H9 (cell line): ENCODE results near the gene OPA3. TPM values are rescaled to one million over a fixed set of nuclear protein-coding genes. Genes with fewer than 3 reads are reported as not detected.

Experiments used
- DNase-seq: peaks from one replicate; pipeline ENCODE4 v3.0.0-alpha.2; 2017
- H2AFZ ChIP-seq: one replicate; pipeline ENCODE4 v1.6.1; 2013; ENCODE audit warnings: mild to moderate bottlenecking, low read length, control low read depth, moderate library complexity
- H2AK5ac ChIP-seq: 2 replicates; pipeline ENCODE4 v1.6.1; 2013; ENCODE audit warnings: low read length, control low read depth, mixed read lengths; ENCODE audit not compliant: insufficient read length
- H2BK120ac ChIP-seq: one replicate; pipeline ENCODE4 v1.6.1; 2013; ENCODE audit warnings: low read depth, mild to moderate bottlenecking, low read length, control low read depth, inconsistent platforms; ENCODE audit not compliant: poor library complexity, severe bottlenecking
- H2BK12ac ChIP-seq: 2 replicates; pipeline ENCODE4 v1.6.1; 2013; ENCODE audit warnings: low read length, control low read depth, mixed read lengths, low read depth; ENCODE audit not compliant: insufficient read length
- H2BK15ac ChIP-seq: 2 replicates; pipeline ENCODE4 v1.6.1; 2013; ENCODE audit warnings: low read depth, low read length, control low read depth
- H2BK20ac ChIP-seq: one replicate; pipeline ENCODE4 v1.6.1; 2013; ENCODE audit warnings: low read depth, mild to moderate bottlenecking, low read length, control low read depth, inconsistent platforms; ENCODE audit not compliant: poor library complexity, severe bottlenecking
- H2BK5ac ChIP-seq: 2 replicates; pipeline ENCODE4 v1.6.1; 2013; ENCODE audit warnings: low read length, control low read depth, mixed read lengths; ENCODE audit not compliant: insufficient read length
- H3K14ac ChIP-seq: 2 replicates; pipeline ENCODE4 v1.6.1; 2013; ENCODE audit warnings: low read length, control low read depth; ENCODE audit not compliant: insufficient read depth
- H3K18ac ChIP-seq: 2 replicates; pipeline ENCODE4 v1.6.1; 2013; ENCODE audit warnings: low read depth, mild to moderate bottlenecking, mixed read lengths, low read length, control low read depth; ENCODE audit not compliant: insufficient read length
- H3K23ac ChIP-seq: 2 replicates; pipeline ENCODE4 v1.6.1; 2013; ENCODE audit warnings: low read length, control low read depth, mixed read lengths, low read depth; ENCODE audit not compliant: insufficient read length
- H3K23me2 ChIP-seq: 2 replicates; pipeline ENCODE4 v1.6.1; 2013; ENCODE audit warnings: low read depth, mild to moderate bottlenecking, mixed read lengths, low read length, control low read depth; ENCODE audit not compliant: insufficient read length, poor library complexity, severe bottlenecking
- H3K27ac ChIP-seq: 2 replicates; pipeline ENCODE4 v1.5.1; 2013; ENCODE audit warnings: low read length, control low read depth, mixed read lengths, low read depth; ENCODE audit not compliant: insufficient read length
- H3K27me3 ChIP-seq: 2 replicates; pipeline ENCODE4 v1.6.1; 2013; ENCODE audit warnings: low read length, control low read depth, inconsistent platforms; ENCODE audit not compliant: insufficient read depth
- H3K4ac ChIP-seq: 2 replicates; pipeline ENCODE4 v1.6.1; 2013; ENCODE audit warnings: low read depth, mild to moderate bottlenecking, control low read depth, inconsistent platforms, low read length, moderate library complexity
- H3K4me1 ChIP-seq: 2 replicates; pipeline ENCODE4 v1.6.1; 2013; ENCODE audit warnings: low read length, control low read depth, inconsistent platforms; ENCODE audit not compliant: insufficient read depth
- H3K4me2 ChIP-seq: 2 replicates; pipeline ENCODE4 v1.6.1; 2013; ENCODE audit warnings: low read length, control low read depth, mixed read lengths; ENCODE audit not compliant: insufficient read length, insufficient read depth
- H3K56ac ChIP-seq: 2 replicates; pipeline ENCODE4 v1.6.1; 2013; ENCODE audit warnings: low read depth, mild to moderate bottlenecking, mixed read lengths, low read length, control low read depth; ENCODE audit not compliant: insufficient read length
- H3K79me1 ChIP-seq: 2 replicates; pipeline ENCODE4 v1.6.1; 2013; ENCODE audit warnings: low read depth, mild to moderate bottlenecking, moderate library complexity, low read length, control low read depth, inconsistent platforms; ENCODE audit not compliant: insufficient read depth, poor library complexity, severe bottlenecking
- H3K79me2 ChIP-seq: 2 replicates; pipeline ENCODE4 v1.6.1; 2013; ENCODE audit warnings: low read length, control low read depth, inconsistent platforms; ENCODE audit not compliant: insufficient read depth
- H3K9ac ChIP-seq: 2 replicates; pipeline ENCODE4 v1.6.1; 2013; ENCODE audit warnings: low read length, control low read depth, mixed read lengths; ENCODE audit not compliant: insufficient read length; ENCODE audit errors: extremely low read depth
- H3K9me3 ChIP-seq: one replicate; pipeline ENCODE4 v1.6.1; 2013; ENCODE audit warnings: low read depth, low read length, inconsistent platforms; ENCODE audit not compliant: control insufficient read depth
- H3T11ph ChIP-seq: one replicate; pipeline ENCODE4 v1.6.1; 2013; ENCODE audit warnings: mild to moderate bottlenecking, low read length, control low read depth, inconsistent platforms
- H4K20me1 ChIP-seq: one replicate; pipeline ENCODE4 v1.6.1; 2013; ENCODE audit not compliant: control insufficient read depth, insufficient read length, insufficient read depth
- H4K5ac ChIP-seq: 2 replicates; pipeline ENCODE4 v1.6.1; 2013; ENCODE audit warnings: low read depth, mild to moderate bottlenecking, mixed read lengths, low read length, control low read depth; ENCODE audit not compliant: insufficient read length
- H4K8ac ChIP-seq: replicated peaks from 2 replicates; pipeline ENCODE4 v1.6.1; 2013; ENCODE audit warnings: low read length, control low read depth, mixed read lengths, low read depth; ENCODE audit not compliant: insufficient read length
- H4K91ac ChIP-seq: 2 replicates; pipeline ENCODE4 v1.6.1; 2013; ENCODE audit warnings: low read depth, mild to moderate bottlenecking, moderate library complexity, mixed read lengths, low read length, control low read depth; ENCODE audit not compliant: insufficient read length
- H3K27ac Mint-ChIP-seq, 3 experiments: 2 replicates in 2 of 3; 3 replicates in 1 of 3; pipeline ENCODE4 v1.8.0; 2020 to 2021; ENCODE audit warnings: mixed read lengths in 3 of 3, mild to moderate bottlenecking in 1 of 3, moderate library complexity in 1 of 3
- H3K27me3 Mint-ChIP-seq: 2 replicates; pipeline ENCODE4 v1.8.0; 2021; ENCODE audit warnings: low read depth, mild to moderate bottlenecking, moderate library complexity, mixed read lengths
- H3K36me3 Mint-ChIP-seq, 3 experiments: 2 replicates in 2 of 3; 3 replicates in 1 of 3; pipeline ENCODE4 v1.8.0; 2020 to 2021; ENCODE audit warnings: low read depth in 3 of 3, mixed read lengths in 3 of 3; ENCODE audit not compliant: insufficient read depth in 1 of 3
- H3K4me1 Mint-ChIP-seq, 2 experiments: 2 replicates each; pipeline ENCODE4 v1.8.0; 2020; ENCODE audit warnings: mixed read lengths in 2 of 2
- H3K4me3 Mint-ChIP-seq, 2 experiments: 2 replicates in 1 of 2; 3 replicates in 1 of 2; pipeline ENCODE4 v1.8.0; 2020 to 2021; ENCODE audit warnings: mild to moderate bottlenecking in 2 of 2, mixed read lengths in 2 of 2, moderate library complexity in 1 of 2
- H3K9me3 Mint-ChIP-seq, 2 experiments: 2 replicates in 1 of 2; 3 replicates in 1 of 2; pipeline ENCODE4 v1.8.0; 2020; ENCODE audit warnings: mild to moderate bottlenecking in 2 of 2, mixed read lengths in 2 of 2, moderate library complexity in 1 of 2
- CTCF ChIP-seq: fragments of 200-600 bp; sonication (generic); conservative IDR thresholded peaks from 3 replicates; pipeline ENCODE4 v1.8.0; 2021; ENCODE audit warnings: antibody characterized with exemption, mild to moderate bottlenecking
- WGBS: extraction: QIAGEN DNeasy Blood & Tissue Kit; methylation state at CpG from one replicate; pipeline ENCODE4 v1.1.7; 2013; ENCODE audit warnings: missing lambda C conversion rate, low lambda C conversion rate, mixed read lengths; ENCODE audit not compliant: insufficient read length; ENCODE audit errors: extremely low coverage; 5-methylcytosine and 5-hydroxymethylcytosine counted together
- total RNA-seq: library from RNA; stranded (reverse); gene quantifications from 2 replicates; pipeline ENCODE4 v1.2.1, GENCODE V29; 2021

OPA3 gene
- total RNA-seq, 1 experiment from 2014 or later: 13.0 TPM

- Histone ChIP-seq H4K20me1 (no peaks in the 10 kb centered on the region), H3K23me2 (peaks cover 15% of the 10 kb centered on the region), H3K79me2 (no peaks in the 10 kb centered on the region), H2BK5ac (no peak overlapping the region), H3K9me3 (no peaks in the 10 kb centered on the region), H3K79me1 (no peaks in the 10 kb centered on the region), H4K91ac (no peak overlapping the region), H3T11ph (no peak overlapping the region), H3K4me2 (peak overlapping the region; percentile 84), H4K5ac (no peak overlapping the region), H3K9ac (no peak overlapping the region), H3K4me1 (no peaks in the 10 kb centered on the region), H2BK15ac (no peak overlapping the region), H3K14ac (no peak overlapping the region), H4K8ac (no peak overlapping the region), H3K18ac (no peak overlapping the region), H3K23ac (no peak overlapping the region), H2AK5ac (no peak overlapping the region), H2BK120ac (no peak overlapping the region), H3K27me3 (peaks cover 3% of the 10 kb centered on the region; the same call in 1 of the 2 replicates), H3K27ac (no peak overlapping the region), H3K56ac (no peak overlapping the region), H2AFZ (no peak overlapping the region), H2BK12ac (no peak overlapping the region), H3K4ac (no peak overlapping the region), H2BK20ac (no peak overlapping the region)
- TF ChIP-seq CTCF: 0 out of 3 replicates have a peak, but pooled peaks have one; percentile 22
- WGBS: no CpG with 5 or more reads among the region's 49 CpGs
- Mint-ChIP-seq H3K27me3 (peaks cover 19% of the 10 kb centered on the region), H3K4me3 (peak overlapping the region; percentile 64 to 83), H3K9me3 (peaks cover 12% of the 10 kb centered on the region in 2 experiments), H3K36me3 (peaks cover 29 to 49% (median 32%) of the 10 kb centered on the region in 3 experiments), H3K27ac (peak overlapping the region in 2 of 3 experiments; percentile 46 to 80; a peak in 4 of 7 replicates), H3K4me1 (peaks cover 18 to 24% of the 10 kb centered on the region in 2 experiments)
- DNase-seq: peak; percentile 95
Observed at GRCh38 chr19:45528744-45529419, 55.7 kb downstream of the OPA3 start.
